Uterus (tissue), 2 donors: Measurements from ENCODE around the gene NTNG1.

Source experiments
- CTCF ChIP-seq, 4 experiments: fragments of 200-600 bp in 2 of 4; fragments of 450-650 bp in 2 of 4; sonication (generic) in 2 of 4; IDR thresholded peaks; one replicate each; pipeline ENCODE4 v1.5.1; 2016 to 2019; ENCODE audit warnings: antibody characterized with exemption in 4 of 4, mild to moderate bottlenecking in 2 of 4, moderate library complexity in 1 of 4
- POLR2A ChIP-seq, 2 donors: fragments of 450-650 bp; IDR thresholded peaks; one replicate each; pipeline ENCODE4 v1.6.1; 2016; ENCODE audit warnings: antibody characterized with exemption in 2 of 2, mild to moderate bottlenecking in 1 of 2, moderate library complexity in 1 of 2

GRCh38 chr1:107467286-107467685, 326.4 kb downstream of the NTNG1 start:
- TF ChIP-seq POLR2A (IDR thresholded peaks at IDR 0.05) (no peak), CTCF (IDR thresholded peaks at IDR 0.05) (no peak)
